Measurements from ENCODE around the gene BBS12.

The BBS12 gene

DNA sequence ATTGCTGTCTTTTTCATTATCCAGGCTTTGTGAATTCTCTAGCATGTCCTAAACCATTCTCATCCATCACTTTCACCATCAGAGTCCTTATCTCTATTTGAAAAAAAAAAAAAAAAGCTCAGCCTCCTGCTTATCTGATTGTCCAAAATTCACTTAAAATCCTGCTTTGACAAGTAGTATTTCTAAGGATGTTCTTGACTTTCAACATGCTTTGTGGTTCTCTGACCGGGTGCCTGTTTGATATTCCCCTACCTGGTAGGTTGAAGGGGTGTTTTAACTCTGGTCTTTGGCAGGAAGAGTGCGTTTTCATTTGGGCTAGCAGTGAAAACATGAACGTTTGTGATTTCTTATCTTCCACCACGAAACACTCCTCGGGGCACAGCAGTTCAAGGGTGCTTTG, 17.3 kb upstream of the BBS12 start:
- DNase-seq (ENCODE audit: low read depth), result no peak

DNA sequence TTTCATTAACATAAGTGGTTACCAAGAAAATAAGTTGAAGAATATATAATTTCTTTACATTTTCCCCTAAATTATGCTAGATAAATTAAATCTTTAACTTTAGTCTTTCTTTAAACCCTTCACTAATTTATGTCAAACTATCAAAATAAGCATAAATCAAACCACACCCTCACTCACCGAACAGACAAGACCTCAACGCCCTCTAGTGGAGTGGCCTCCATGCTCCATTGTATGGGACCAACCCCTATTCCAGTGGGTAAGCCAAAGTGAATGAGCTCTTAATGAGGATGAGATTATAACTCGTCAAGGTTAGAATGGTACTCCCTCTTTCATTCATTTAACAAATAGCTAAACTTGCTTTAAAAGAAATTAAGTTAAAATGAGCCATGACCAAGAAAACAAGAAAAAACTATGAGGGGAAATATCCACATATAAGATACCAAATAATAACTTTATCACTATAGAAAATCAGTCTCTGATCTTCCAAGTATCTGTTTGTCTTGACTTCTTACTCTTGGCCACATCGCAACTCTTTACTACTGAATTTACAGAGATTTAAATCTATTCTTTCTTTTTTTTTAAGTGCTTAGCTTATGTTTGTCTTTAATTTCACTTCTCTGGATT, 15.6 kb upstream of the BBS12 start:
- DNase-seq (ENCODE audit: low read depth), result peak; percentile 24

DNA sequence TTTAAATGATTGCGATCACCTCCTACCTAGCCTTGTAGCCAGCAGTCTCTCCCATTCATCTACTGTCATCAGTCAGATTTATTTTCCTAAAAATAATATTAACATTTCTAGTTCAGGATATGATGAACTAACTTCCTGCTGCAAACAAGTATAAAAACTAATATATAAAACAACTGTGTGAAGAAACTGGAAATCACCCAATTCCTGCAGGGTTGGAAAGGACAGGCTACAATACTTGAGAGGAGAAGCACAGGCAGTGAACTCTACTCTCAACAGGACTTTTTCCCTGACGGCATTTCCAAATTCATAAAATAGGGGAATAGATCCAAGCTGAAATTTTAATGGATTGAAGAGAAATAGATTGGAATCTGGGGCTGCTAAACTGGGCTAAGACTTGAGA, 14.2 kb upstream of the BBS12 start:
- DNase-seq (ENCODE audit: low read depth), result no peak

DNA sequence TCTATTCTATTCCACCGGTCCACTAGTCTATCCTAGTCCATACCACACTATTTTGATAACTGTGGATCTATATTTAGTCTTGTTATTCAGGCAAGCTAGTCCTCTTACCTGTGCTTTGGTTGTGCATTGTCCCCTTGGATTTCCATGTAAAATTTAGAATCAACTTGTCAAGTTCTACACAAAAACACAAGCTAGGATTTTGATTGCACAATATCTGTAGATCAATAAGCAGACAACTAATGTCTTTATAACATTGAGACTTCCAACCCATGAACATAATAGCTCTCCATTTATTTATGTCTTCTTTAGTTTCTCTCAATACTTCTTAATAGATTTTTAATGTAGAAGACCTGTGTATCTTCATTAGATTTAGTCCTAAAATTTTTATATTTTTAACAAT, 10.2 kb upstream of the BBS12 start:
- DNase-seq (ENCODE audit: low read depth), result no peak

DNA sequence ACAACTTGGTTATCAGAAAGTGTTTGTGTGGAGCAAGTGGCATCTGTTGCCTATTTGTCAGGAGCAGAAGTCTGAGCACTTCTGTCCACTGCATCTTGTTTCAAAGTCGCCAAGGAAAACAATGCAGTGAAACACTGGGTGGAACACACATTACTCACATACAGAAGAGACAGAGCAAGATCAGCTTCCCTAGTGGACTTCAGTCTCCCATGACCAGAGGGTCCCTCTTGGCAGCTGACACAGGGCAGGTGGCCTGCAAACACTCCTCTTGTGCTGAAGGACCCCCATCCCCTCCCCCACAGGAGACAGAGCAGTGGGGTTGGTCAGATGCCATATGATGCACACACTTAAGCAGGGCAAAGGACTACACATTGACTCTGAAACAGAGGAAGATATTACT, 3.6 kb upstream of the BBS12 start:
- DNase-seq (ENCODE audit: low read depth), result no peak

DNA sequence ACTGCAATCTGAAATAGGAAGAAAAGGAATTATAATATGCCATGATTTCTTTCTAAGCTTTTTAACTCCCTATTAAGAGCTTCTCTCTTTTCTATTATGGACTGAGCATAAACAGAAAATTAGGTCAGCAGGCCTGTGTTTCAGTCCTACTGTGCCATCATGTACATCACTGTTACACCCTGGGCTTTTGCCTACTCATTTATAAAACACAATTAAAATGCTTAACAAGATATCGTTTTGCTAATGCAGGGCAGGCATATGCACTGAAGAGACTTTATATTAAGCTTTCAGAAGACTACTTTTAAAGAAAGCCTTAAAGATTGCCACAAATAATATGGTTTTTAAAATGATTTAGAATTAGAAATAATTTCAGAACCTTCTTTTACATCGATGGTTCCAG, 828 bp upstream of the BBS12 start:
- DNase-seq (ENCODE audit: low read depth), result no peak

DNA sequence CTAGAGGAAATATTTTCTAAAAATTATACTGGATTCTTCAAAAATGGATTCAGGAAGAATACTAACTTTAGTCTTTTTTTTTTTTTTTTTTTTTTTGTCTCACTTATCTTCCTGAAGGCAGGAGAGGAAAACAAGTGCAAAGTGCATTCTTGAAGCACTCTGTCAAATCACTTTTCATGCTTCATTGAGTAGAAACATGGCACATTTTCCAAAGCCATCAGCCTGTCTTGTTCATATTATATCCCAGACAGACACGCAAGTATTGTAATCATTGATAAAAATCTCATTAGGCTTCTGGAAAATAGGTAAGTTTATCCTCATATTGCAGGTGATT, 1.2 kb downstream of the BBS12 start:
- no peak for DNase-seq (ENCODE audit: low read depth)

DNA sequence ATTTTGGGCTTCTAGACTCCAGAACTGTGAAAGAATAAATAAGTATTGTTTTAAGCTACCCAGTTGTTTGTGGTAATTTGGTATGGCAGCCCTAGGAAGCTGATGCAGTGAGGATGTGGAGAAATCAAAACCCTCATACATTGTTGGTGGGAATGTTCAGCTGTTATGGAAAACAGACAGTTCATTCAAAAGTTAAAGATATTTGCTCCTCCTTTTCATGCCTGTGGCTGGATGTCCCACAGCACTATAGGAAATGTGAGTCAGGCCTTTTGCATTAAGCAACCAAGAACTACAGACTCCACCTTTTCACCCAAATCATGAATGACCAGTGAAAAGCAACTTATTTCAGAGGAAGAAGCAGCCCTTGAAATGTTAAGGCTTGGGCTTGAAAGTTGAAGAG, 6.7 kb downstream of the BBS12 start:
- DNase-seq (ENCODE audit: low read depth), result no peak

DNA sequence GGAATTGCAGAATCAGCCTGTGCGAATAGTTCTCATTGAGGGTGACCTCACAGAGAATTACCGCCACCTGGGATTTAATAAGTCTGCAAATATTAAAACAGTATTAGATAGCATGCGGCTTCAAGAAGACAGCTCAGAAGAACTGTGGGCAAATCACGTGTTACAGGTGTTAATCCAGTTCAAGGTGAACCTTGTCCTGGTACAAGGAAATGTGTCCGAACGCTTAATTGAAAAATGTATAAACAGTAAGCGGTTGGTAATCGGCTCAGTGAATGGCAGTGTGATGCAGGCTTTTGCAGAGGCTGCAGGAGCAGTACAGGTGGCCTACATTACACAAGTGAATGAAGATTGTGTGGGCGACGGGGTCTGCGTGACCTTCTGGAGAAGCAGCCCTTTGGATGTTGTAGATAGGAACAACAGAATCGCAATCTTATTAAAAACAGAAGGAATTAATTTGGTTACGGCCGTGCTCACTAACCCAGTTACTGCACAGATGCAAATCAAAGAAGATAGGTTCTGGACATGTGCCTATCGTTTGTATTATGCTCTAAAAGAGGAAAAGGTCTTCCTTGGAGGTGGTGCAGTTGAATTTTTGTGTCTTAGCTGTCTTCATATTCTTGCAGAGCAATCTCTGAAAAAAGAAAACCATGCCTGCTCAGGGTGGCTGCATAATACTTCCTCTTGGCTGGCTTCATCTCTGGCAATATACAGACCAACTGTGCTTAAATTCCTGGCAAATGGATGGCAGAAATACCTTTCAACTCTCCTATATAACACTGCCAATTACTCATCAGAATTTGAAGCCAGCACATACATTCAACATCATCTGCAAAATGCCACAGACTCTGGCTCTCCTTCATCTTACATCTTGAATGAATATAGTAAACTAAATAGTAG, 10.7 kb downstream of the BBS12 start:
- no peak for DNase-seq (ENCODE audit: low read depth)

DNA sequence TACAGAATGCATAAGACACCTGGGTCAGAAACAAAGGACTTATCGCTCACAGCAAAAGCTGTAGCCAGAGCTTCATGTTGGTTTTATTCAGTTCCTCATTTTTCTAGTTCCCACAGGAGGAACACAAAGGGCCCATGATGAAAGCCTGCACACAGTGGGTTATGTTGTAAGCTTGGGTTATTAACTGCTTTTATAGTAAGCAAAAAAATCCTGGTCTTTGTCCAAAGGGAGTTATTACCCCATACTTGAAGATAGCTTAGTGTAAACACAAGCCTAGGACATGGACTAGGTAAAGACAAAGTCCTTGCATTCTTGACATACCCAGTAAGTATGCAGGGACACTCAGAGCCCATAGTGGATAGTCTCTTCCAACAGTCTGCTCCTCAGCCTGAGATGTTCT, 11.7 kb downstream of the BBS12 start:
- no peak for DNase-seq (ENCODE audit: low read depth)

DNA sequence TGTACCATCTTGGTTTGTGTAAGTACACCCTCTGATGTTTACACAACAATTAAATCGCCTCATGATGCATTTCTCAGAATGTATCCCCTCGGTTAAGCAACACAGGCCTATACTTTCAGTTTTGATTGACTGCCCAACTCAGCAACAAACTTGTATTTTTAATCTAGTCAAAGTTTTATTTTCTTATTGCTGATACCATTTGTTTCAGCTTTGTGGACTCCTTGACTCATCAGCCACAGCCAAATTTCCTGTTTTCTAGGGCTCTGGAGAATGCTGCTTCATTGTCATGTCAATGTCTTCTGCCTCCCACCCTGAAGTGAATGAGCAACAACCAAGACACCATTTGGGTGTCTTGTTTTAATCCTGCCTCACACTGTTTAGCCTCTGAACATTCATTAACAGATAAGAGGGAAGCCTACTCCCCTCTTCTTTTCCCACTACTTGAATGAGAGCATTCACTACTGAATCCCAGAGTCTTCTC, 14.0 kb downstream of the BBS12 start:
- DNase-seq (ENCODE audit: low read depth), result no peak

DNA sequence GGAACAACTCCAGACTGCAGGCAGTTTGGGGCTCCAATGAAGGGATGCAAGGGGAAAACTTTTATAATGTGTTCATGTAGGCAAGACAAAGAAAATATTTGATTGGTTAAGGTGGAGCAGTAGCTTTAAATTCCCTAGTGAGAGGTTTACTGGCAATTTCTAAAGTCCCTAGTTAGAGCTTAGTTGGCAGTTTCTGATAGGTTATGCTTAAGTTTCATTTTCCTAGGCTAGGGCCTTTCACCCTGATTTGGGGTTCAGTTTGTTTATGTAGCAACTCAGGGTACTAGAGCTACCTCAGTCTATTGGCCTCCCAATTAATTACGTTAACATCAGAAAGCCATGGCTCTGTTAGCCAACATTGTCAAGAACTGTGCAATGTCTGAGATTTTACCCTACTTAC, 14.6 kb downstream of the BBS12 start:
- no peak for DNase-seq (ENCODE audit: low read depth)

DNA sequence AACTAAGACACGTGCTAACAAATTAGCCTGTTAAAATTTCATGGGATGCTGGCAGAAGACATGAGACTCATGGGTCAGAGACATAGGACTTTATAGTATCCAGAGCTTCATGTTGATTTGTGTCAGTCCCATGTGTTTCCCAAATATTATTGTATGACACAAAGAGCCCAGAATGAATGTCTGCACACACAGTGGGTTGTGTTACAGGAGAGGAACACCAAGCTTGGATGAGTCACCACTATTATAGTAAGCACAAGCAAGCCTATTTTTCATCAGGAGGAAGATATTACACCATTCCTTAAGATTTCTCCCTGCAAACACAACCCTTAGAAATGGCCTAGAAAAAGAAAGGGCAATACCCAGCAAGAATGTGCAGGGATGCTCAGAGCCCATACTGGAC, 15.4 kb downstream of the BBS12 start:
- DNase-seq (ENCODE audit: low read depth), result no peak

DNA sequence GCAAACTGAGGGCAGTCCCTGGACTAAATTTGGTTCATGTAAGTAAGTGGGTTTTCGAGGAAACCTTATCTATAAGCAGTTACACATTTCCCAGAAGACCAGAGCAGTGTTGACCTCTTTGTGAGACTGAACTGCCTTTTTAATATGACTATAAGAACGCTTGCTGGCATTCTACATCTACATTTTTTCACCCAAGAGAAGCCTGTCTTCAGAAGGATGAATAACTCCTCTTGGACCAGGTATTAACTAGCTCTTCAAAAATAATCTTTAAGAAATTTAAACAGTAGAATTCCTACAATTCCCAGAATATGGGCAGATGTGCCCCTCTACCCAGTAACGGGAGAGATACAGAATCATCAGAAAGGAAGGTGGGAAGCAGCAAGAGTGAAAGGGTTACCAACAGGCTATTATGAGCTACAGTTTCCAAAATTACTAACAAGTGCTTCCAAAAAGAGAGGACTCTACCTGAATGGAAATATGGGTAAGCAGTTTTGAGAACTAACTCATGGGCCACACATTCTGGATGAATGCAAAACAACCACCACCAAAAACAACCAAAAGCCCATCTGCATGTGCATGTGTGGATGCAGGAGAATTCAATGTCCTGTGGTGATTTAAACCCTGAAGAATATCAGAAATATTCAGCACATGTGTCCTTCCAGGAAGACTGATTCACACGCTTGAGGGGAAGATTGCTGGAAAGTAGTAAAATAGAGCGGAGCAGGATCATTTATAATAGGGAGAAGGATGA, 17.4 kb downstream of the BBS12 start:
- DNase-seq (ENCODE audit: low read depth), result no peak

DNA sequence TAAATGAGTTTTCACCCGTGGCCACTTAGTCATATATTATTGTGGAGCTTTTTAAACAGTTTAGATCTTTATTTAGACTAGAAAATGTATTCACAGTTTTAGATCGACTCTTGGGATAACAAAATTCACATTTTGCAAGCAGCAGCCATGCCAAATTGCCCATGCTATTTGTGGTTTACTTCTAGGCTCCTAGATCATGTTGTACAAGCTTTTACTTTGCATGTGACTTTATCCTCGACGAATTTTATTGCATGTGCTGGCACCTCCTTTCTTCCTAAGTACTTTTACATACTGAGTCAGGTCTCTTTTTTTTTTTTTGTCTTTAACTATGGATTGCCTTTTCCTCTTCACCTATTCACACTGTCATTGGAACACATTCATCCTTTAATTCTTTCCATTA, 23.2 kb downstream of the BBS12 start:
- DNase-seq (ENCODE audit: low read depth), result no peak

DNA sequence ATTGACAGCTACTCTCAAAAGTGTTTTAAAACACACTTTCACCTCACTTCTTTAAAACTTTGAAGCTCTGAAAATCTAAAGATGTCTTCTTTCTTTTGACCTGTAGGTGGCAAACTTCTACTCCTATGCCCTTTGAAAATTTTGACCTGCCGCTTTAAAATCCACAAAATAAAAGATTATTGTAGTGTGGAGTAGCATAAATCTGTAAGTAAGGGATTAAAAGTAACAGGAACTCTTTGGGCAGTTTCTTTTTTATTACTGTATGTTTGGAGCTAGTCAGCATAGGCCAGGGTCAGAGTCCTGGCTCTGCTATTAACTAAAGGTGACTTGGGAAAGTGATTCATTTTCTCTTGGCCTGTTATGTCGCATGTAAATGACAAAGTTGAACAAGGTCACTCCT, 25.5 kb downstream of the BBS12 start:
- DNase-seq (ENCODE audit: low read depth), result no peak

DNA sequence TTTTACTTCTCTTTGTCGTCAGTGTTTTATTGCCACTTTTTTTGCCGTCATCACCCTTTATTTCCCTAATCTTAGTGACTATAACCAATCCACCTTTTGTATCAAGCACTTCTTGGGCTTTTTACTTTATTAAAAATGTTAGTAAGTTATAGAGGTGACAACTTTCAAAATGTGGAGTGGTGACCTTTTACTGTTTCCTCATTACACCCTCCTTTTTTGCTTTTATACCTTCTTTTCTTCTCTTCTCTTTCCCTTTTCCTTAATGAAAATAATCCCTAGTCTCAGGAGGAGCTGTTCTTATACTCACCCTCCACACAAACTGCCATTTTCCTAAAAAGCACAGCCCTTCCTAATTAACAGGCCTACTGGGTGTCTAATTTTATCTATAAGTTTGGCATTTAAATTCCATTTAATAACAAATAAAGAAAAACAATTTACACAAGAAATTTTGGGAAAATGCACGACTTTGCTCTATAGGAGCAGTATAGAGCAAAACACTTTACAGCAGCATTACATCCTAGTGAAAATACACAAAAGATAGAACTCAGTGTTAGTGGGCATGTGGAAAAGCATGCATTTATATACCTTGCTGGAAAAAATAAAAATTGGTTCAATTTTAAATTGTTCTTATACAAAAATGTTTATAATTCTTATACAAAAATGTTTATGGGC, 27.3 kb downstream of the BBS12 start:
- no peak for DNase-seq (ENCODE audit: low read depth)

DNA sequence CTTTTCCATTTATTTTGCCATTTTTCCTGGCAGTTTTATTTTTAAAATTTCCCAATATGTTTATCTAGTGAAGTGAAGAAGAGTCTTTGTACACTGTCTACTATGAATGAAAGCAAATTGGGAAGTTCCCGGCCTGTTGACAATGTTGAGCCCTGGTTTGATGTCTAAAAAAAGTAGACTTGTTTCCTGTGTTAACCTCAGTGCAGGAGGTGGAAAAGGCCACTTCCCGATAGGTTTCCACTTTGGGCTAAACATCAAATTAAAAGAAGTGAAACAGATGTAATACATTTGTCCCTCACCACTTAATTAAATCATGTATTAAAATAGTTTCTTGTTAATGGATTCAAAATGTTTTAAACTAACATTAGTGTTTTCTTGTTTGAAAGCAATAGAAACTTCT, 30.0 kb downstream of the BBS12 start:
- DNase-seq (ENCODE audit: low read depth), result no peak

DNA sequence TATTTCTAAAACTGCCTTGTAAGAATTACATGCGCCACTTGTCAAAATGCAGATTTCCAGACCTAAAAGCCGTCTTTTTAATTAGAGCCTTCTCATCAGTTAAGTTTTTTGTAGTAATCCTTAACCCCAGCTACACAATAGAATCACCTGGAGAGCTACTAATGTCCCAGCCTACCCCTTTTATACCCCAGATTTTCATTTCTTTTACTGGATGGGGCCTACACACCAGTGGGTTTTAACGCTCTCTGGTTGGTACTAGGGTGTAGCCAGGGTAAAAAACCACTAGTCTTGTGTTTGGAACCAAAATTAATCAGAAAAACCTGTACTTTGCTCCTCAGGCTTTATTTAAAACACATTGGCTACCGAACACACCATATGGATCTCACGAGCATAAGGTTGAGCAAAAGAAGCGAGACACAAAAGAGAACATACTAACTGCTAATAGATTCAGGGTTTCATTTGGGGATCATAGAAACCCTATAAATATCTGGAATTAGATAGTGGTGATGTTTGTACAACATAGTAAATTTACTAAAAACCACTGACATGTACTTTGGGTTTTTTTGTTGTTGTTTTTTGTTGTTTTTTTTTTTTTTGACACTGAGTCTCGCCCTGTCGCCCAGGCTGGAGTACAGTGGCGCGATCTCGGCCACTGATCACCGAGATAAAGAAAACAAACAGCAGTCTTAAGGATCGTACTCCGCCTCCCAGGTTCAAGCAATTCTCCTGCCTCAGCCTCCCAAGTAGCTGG, 30.6 kb downstream of the BBS12 start:
- no peak for DNase-seq (ENCODE audit: low read depth)

DNA sequence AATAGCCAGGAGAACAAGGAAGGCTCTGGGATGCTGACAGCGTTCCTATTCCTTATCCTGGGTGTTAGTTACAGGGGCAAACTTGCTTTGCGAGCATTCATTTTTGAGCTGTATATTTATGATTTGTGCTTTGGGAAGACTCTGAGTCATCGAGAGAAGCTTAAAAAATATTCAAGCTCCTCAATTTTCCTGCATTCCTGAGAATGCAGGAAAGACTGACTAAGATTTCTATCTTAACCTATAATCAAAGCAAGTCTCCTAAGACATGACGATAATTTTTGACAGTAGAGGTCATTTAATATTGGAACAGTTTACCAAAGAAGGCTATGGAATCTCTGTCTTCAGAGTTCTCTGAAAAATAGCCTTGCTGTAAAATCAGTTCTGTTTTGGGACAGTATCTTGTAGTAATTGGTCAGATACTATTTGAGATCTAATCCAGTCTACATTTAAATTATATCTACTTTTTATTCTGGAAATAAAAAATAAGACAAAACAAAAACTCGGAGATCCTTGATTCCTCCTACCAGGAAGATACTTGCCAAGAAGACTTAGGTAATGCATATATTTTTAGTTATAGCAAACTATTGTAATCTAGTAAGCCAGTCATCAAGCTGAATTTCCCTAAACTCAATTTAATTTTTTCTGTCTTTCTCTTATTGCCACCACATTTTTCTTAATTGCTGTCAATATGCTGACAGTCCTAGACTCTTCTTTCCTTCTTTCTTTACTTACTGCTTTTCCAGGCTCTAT, 31.7 kb downstream of the BBS12 start:
- DNase-seq (ENCODE audit: low read depth), result no peak

DNA sequence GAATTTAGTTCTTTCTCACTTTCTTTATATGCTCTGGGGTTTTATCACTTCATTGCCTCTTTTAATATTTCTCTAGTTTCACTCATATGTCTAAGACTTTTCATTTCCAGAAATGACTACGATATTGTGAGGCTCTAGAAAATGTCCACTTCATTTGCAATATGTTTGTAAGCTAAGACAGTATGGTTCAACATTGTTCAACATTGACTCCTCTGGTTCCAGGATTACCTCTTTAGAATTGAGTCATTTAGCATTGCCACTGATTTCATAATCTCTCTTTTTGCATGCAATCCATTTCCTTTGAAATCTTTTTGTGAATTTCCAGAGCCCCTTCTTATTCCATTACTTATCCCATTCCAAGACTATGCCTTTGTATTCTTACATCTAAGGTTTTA, 32.3 kb downstream of the BBS12 start:
- no peak for DNase-seq (ENCODE audit: low read depth)
